ENCODE measurements around the gene PRKCE. TPM values are rescaled to one million over a fixed set of nuclear protein-coding genes. Genes with fewer than 3 reads are reported as not detected.

The PRKCE gene
- total and polyA plus RNA-seq, 2 donors (not counting 1 experiment from before 2014, with no cell fraction given), result 23.6 to 271 TPM

DNA sequence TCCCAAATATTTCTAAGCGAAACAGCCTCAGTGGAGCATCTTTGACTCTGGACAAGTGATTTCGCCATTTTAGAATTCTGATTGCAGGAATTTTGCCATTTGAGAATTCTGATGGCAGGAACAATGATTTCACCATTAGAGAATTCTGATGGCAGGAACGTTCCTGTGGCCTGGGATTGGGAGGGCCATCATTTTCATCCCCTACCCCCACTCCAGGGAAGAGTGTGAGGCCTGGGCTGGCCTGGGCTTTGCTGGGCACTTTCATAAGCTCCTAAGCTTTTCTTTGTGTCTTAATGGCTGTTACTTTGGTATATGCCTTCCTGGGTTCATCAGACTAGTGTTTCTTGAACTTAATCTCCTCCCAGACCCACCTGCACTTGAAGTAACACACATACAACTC, 516.4 kb downstream of the PRKCE start:
- Mint-ChIP-seq H3K9me3 (ENCODE audit: insufficient read depth) (no peaks in the 10 kb centered on the region), H3K4me3 (no peak overlapping the region), H3K4me1 (no peaks in the 10 kb centered on the region), H3K27me3 (no peaks in the 10 kb centered on the region), H3K27ac (no peak overlapping the region)
- Histone ChIP-seq H3K9ac (ENCODE audit: low read length) (no peak overlapping the region), H3K36me3 (replicated peaks in 1 of 2; ENCODE audit: control extremely low read depth in 1 of 2, control insufficient read depth in 1 of 2, extremely low read depth in 1 of 2, insufficient read depth in 2 of 2, low read length in 1 of 2) (peaks cover 0 to 37% of the 10 kb centered on the region in 2 experiments), H3K79me2 (ENCODE audit: control insufficient read depth, insufficient read depth, low read length) (no peaks in the 10 kb centered on the region), H2AFZ (ENCODE audit: insufficient read depth, low read depth, low read length, poor library complexity, severe bottlenecking) (no peak overlapping the region), H3K9me3 (ENCODE audit: control extremely low read depth in 1 of 3, control insufficient read depth in 2 of 3, insufficient read depth in 1 of 3, low read length in 2 of 3) (no peaks in the 10 kb centered on the region), H3K27ac (ENCODE audit: low read length in 2 of 2) (no peak overlapping the region), H4K20me1 (ENCODE audit: control insufficient read depth, insufficient read depth, low read length, poor library complexity, severe bottlenecking) (no peaks in the 10 kb centered on the region), H3K27me3 (replicated peaks in 1 of 4; ENCODE audit: control extremely low read depth in 1 of 4, control insufficient read depth in 3 of 4, insufficient read depth in 4 of 4, low read length in 3 of 4) (no peaks in the 10 kb centered on the region), H3K4me2 (replicated peaks; ENCODE audit: low read depth, low read length, poor library complexity, severe bottlenecking) (no peak overlapping the region), H3K4me3 (ENCODE audit: control extremely low read depth in 1 of 5, extremely low read depth in 1 of 5, insufficient read depth in 1 of 5, low read depth in 2 of 5, low read length in 4 of 5) (no peak overlapping the region), H3K4me1 (ENCODE audit: control insufficient read depth in 2 of 2, insufficient read depth in 2 of 2, low read length in 2 of 2) (no peaks in the 10 kb centered on the region)
- WGBS (ENCODE audit: insufficient coverage), result 100% methylated on average over 2 of the region's 3 CpGs
- ChIA-PET POLR2A (no interaction called here), CTCF (no interaction called here)
- no peak for DNase-seq
- intact Hi-C loops (cut with micrococcal nuclease), result no loop called here
- TF ChIP-seq EZH2 (IDR thresholded peaks at IDR 0.05; ENCODE audit: borderline replicate concordance, insufficient read depth, low read depth, low read length, poor library complexity, severe bottlenecking), result no peak
- TF ChIP-seq, protein P1, sequence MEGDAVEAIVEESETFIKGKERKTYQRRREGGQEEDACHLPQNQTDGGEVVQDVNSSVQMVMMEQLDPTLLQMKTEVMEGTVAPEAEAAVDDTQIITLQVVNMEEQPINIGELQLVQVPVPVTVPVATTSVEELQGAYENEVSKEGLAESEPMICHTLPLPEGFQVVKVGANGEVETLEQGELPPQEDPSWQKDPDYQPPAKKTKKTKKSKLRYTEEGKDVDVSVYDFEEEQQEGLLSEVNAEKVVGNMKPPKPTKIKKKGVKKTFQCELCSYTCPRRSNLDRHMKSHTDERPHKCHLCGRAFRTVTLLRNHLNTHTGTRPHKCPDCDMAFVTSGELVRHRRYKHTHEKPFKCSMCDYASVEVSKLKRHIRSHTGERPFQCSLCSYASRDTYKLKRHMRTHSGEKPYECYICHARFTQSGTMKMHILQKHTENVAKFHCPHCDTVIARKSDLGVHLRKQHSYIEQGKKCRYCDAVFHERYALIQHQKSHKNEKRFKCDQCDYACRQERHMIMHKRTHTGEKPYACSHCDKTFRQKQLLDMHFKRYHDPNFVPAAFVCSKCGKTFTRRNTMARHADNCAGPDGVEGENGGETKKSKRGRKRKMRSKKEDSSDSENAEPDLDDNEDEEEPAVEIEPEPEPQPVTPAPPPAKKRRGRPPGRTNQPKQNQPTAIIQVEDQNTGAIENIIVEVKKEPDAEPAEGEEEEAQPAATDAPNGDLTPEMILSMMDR (IDR thresholded peaks at IDR 0.05), result no peak
- ATAC-seq (ENCODE audit: low read depth), result no peak

DNA sequence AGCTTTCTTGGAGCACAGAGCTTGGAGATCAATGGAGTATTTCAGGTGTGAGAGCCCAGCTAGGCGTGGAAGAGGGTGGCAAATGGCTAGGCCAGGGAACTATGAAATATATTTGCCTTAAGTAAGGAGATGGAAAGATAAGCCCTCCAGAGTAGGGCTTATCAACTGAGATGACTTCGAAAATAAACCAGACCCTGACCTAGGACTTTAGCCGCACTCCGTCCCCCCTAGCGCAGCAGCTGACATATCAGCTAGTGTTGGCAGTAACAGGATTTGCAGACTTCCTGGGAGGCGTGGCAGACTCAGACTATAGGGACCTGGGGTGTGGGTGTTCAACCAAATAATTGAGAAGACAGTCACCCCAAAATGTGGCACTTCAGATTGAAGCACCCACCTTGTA, 518.0 kb downstream of the PRKCE start:
- peaks cover 0 to 27% of the 10 kb centered on the region in 2 experiments for H3K36me3 ChIP-seq (replicated peaks in 1 of 2; ENCODE audit: control extremely low read depth in 1 of 2, control insufficient read depth in 1 of 2, extremely low read depth in 1 of 2, insufficient read depth in 2 of 2, low read length in 1 of 2)
- H3K27me3 ChIP-seq (replicated peaks in 1 of 4; ENCODE audit: control extremely low read depth in 1 of 4, control insufficient read depth in 3 of 4, insufficient read depth in 4 of 4, low read length in 3 of 4), result no peaks in the 10 kb centered on the region
- no peak overlapping the region for H3K9ac ChIP-seq (ENCODE audit: low read length)
- no peak overlapping the region for H3K4me2 ChIP-seq (replicated peaks; ENCODE audit: low read depth, low read length, poor library complexity, severe bottlenecking)
- Mint-ChIP-seq H3K27ac (no peak overlapping the region), H3K4me3 (no peak overlapping the region), H3K27me3 (no peaks in the 10 kb centered on the region), H3K4me1 (no peaks in the 10 kb centered on the region), H3K9me3 (ENCODE audit: insufficient read depth) (no peaks in the 10 kb centered on the region)
- ATAC-seq (ENCODE audit: low read depth) (no peak), DNase-seq (no peak)
- no peaks in the 10 kb centered on the region for H3K9me3 ChIP-seq (ENCODE audit: control extremely low read depth in 1 of 3, control insufficient read depth in 2 of 3, insufficient read depth in 1 of 3, low read length in 2 of 3)
- intact Hi-C loops (cut with micrococcal nuclease), result no loop called here
- TF ChIP-seq, protein P1 (IDR thresholded peaks at IDR 0.05), result no peak
- no peak for TF ChIP-seq EZH2 (IDR thresholded peaks at IDR 0.05; ENCODE audit: borderline replicate concordance, insufficient read depth, low read depth, low read length, poor library complexity, severe bottlenecking)
- no peaks in the 10 kb centered on the region for H3K4me1 ChIP-seq (ENCODE audit: control insufficient read depth in 2 of 2, insufficient read depth in 2 of 2, low read length in 2 of 2)
- peaks cover 4% of the 10 kb centered on the region for H4K20me1 ChIP-seq (ENCODE audit: control insufficient read depth, insufficient read depth, low read length, poor library complexity, severe bottlenecking)
- no peak overlapping the region for H3K27ac ChIP-seq (ENCODE audit: low read length in 2 of 2)
- POLR2A ChIA-PET, result no interaction called here
- WGBS (ENCODE audit: insufficient coverage), result 100% methylated on average over 5 of the region's 6 CpGs
- no peak overlapping the region for H2AFZ ChIP-seq (ENCODE audit: insufficient read depth, low read depth, low read length, poor library complexity, severe bottlenecking)
- H3K79me2 ChIP-seq (ENCODE audit: control insufficient read depth, insufficient read depth, low read length), result no peaks in the 10 kb centered on the region
- no peak overlapping the region for H3K4me3 ChIP-seq (ENCODE audit: control extremely low read depth in 1 of 5, extremely low read depth in 1 of 5, insufficient read depth in 1 of 5, low read depth in 2 of 5, low read length in 4 of 5)
- CTCF ChIA-PET, result no interaction called here
